TTC549 (cell line): ENCODE measurements around the gene DNAJB1.

ENCODE experiments used
- FAIRE-seq: peaks from 2 replicates; lab custom pipeline; 2012; peaks lifted over from hg19 to GRCh38; lab: Jason Lieb, UNC

Gene DNAJB1

DNA sequence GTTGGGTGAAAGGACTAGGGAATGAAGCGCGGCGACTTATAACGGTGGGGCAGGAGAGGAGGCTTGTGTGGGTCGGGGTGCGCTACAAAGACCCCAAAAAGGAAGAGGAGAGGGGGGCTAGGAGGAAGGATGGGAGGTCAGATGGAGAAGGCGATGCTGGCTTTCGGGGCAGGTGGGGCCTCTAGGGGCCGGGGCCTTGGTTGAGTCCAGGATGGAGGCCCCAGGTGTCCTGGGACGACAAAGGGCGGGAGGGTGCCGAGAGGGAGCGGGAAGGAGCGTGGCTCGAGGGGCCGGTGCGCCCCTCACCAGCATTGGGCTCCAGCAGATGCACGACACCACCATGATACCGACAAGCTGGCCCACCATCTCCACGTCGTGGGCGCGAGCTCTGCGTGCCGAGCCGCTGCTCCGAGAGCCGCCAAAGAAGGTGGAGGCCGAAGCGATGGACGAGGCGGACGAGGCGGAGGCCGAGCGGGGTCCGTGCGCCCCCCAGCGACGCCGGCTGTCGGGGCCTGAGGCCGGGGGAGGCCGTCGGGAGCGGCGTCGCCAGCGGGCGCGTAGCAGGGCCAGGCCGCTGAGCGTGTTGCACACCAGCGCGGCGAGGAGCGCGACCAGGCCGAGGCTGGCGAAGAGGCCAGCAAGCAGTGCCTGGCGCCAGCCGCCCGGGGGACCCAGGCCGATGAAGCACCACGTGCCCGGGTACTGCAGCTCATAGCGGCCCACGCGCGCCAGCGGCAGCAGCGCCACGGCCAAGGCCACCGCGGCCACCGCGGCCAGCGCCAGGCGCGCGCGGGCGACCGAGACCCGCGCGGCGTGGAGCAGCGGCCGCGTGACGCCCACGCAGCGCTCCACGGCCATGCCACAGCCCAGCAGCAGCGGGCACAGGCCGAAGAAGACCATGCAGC is 44.9 kb downstream of the DNAJB1 start:
- no peak for FAIRE-seq

DNA sequence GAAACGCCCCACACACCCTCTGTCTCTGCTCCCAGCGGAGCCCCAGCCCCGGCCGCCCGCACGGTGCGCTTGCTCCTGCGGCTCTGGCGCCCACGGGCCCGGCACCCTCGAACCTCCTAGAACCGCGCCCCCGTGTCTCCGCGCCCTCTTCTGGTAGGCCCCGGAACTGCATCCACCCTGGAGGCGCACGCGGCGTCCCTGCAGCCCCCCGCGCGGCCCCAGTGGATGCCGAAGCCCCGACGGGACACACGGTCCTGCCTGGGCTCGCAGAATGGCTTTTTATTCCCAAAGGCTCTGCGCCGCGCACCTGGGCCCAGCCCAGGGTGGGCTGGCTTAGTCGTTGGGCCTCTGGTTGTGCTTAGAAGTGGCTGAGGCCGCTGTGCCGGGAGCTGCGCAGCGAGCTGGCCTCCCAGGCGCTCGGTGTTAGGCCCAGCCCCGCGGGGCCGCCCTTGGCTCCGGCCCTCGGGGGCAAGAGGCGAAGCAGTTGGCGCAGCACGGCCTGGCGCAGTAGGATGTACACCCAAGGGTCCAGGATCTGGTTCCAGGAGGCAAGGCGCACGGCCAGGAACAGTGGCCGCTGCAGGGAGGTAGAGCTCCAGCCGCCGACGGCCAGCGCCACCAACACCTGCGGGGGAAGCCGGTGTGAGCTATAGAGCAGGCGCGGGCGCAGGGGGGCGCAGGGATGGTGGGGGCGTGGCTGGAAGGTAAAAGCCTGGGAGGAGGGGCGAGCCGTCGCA is 45.8 kb downstream of the DNAJB1 start:
- FAIRE-seq, result no peak

DNA sequence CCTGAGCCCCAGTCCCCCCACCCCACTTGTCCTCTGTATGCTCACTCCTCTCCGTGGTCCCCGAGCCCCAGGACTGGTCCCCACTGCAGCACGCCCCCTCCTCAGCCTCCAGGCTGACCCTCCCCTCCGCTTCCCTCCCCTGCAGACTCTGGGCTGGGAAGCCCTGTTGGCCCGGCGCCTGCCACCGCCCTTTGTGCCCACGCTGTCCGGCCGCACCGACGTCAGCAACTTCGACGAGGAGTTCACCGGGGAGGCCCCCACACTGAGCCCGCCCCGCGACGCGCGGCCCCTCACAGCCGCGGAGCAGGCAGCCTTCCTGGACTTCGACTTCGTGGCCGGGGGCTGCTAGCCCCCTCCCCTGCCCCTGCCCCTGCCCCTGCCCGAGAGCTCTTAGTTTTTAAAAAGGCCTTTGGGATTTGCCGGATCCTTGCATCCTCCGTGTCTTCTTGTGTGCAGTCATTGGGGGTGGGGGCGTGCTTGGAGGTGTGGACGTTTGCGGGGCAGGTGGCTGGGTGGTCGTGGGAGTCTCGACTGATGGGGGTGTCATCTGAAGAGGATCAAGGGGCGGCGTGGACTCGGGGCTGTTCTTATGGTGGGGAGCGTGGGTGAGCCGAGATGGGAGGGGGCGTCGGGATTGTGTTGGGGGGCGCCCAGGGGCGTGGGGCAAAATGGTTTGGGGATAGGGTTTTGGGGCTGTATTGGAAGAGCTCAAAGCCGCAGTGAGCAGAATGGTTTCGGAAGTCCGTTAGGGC is 46.6 kb downstream of the DNAJB1 start:
- no peak for FAIRE-seq

DNA sequence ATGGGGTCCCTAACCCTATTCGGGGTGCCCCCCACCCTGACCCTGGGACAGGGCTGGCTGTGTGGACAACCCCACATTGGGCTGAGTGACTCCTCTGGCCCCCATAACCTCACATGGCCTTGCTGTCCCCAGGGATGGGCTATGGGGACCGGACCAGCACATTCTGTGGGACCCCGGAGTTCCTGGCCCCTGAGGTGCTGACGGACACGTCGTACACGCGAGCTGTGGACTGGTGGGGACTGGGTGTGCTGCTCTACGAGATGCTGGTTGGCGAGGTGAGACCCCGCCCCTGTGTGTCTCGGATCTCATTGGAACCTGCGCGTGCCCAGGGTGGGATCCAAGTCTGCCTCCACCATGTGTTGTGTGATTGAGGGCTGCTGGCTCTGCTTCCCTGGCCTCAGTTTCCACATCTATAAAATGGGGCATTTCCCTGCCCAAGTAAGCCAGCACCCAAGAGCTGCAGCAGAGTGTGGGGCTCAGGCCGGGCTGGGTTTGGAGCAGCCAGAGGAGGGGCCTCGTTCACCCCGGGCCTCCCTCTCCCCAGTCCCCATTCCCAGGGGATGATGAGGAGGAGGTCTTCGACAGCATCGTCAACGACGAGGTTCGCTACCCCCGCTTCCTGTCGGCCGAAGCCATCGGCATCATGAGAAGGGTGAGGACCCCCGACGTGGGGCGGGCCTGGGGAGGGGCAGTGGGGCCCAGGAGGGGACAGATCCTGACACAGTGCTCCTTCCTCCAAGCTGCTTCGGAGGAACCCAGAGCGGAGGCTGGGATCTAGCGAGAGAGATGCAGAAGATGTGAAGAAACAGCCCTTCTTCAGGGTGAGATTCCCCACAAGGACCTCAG is 47.9 kb downstream of the DNAJB1 start:
- FAIRE-seq, result no peak

DNA sequence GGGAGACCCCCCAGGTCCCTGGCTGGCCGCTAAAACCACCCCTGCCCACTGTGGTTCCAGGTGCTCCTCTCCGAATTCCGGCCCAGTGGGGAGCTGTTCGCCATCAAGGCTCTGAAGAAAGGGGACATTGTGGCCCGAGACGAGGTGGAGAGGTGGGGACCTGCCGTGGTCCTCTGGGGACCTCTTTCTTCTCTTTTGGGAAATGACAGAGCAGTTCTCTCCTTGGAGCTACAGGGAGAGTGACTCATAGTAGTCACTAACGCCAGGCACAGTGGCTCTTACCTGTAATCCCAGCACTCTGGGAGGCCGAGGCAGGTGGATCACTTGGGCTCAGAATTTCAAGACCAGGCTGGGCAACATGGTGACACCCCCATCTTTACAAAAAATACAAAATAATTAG is 50.4 kb downstream of the DNAJB1 start:
- no peak for FAIRE-seq

DNA sequence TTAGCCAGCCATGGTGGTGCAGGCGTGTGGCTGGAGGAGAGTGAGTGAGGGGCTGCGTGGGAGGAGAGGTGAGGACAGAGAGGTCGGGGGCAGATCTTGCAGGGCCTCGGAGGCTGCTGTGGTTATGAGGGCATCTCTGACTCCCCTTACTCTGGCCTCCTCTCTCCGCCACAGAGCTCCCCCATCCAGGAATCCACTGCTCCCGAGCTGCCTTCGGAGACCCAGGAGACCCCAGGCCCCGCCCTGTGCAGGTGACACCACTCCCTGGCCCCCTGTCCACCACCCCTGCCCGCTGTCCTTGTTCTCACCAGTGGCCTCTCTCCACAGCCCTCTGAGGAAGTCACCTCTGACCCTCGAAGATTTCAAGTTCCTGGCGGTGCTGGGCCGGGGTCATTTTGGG is 50.8 kb downstream of the DNAJB1 start:
- no peak for FAIRE-seq
